HG03521 (cell line): ENCODE measurements around the gene SIPA1.
A peak's percentile ranks its signal among the peaks of the same experiment; 100 is the strongest.
"Not testable (repeated sequence)": the region's sequence is repeated elsewhere in the genome, so short reads cannot be mapped to it uniquely, and the experiment has no call there.

Source experiments
- ATAC-seq: cut with Tn5 transposase; IDR thresholded peaks from one replicate; pipeline ENCODE4 v1.9.1; 2021; ENCODE audit warnings: mild to moderate bottlenecking, moderate library complexity; ENCODE audit not compliant: unreplicated experiment

Gene SIPA1

DNA sequence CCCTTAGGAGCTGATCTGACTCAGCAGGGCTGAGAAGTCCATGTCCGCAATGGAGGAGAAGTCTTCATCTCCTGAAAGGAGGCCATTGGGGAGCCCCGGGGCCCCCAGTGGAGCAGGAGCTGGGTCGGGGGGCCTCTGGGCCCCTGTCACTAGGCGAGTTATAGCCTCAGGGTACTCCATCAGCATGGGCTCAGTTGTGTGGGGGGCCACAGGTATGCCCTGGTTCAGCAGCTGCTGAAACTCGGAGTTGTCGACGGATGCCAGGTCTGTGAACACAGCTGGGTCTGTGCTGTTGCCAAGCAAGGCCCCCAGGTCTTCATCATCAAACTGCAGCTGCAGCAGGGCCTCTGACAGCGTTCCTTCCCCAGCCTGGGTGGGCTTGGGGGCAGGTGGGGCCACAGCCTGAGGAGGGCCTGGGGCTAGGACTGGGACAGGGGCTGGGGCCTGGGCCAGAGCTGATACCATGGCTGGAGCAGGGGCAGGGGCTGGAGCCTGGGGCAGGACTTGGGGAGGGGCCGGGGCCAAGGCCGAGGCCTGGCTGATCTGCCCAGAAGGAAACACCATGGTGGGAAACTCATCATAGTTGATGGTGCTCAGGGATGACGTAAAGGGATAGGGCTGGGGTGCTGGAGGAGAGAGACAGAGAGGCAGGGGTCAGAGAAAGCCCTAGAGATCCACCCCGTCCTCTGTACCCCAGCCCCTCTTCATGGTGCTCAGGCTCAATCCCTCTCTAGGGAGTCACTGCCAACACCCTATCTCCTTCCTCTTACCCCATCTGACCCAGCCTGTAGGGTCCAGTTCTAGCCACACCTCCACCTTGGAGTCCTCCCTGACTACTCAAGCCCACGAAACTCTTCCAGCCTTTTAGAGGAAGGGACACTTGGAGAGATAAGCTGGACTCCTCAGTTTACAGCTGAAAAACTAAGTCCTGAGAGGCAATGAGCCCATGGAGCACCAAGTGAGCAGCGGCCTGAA lies 16.8 kb downstream of the SIPA1 start:
- no peak for ATAC-seq

GRCh38 chr11:65655570-65656332 lies 17.9 kb downstream of the SIPA1 start:
- ATAC-seq, result no peak

- ATAC-seq, result no peak
These were observed 19.5 kb downstream of the SIPA1 start for GRCh38 chr11:65657426-65657825.

DNA sequence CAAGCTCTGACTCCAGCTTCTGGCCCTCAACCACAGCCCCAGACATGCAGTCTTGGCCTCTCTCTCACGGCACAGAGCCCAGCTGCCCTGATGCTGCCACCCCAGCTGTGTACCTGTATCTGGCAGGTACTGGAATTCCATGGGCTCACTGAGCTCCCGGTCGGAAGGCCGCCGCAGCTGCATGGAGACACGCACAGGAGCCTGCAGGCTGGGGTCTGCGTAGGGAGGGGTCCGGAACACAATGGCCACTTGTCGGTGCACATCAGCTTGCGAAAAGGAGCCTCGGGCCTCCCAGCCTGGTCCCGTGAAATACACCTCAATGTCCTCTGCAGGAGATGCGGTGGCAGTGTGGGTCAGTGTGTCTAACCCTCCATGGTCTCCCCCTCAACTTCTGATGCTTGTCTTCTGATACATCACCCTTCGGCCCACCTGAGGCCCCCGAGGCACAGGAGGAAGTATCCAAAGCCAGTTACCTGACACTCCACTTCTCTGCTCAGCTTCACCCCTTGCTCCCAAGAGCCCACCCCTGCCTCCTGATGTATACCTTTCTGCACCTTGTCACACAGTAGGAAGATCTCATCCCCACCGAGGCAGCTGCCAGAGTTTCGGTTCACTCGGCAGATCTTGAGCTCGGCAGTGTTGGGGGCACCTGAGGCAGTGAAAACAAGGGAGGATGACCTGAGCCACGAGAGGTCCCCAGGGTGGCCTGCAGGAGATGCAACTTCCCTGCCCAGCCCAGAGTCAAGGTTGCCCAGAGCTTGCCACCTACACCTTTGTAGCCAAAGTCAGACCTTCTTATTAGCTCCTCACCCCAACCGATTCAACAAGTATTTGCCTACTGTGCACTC lies 20.5 kb downstream of the SIPA1 start:
- no peak for ATAC-seq

DNA sequence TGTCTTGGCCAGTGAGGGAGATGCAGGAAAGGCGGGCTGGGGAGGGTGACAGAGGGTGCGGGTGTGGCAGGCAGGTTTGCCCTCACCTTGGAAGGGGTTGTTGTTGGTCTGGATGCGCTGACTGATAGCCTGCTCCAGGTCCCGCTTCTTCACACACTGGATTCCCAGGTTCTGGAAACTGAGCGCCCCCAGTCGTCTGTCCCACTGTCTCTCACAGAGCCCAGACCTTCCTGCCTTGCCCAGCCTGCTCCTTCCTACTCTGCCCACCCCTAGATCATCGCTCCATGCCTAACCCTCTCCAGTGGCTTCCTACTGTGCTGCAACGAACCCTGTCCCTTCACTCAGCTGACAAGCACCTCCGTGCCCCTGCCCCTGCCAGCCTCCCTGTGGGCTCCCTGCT lies 22.1 kb downstream of the SIPA1 start:
- ATAC-seq, result no peak

DNA sequence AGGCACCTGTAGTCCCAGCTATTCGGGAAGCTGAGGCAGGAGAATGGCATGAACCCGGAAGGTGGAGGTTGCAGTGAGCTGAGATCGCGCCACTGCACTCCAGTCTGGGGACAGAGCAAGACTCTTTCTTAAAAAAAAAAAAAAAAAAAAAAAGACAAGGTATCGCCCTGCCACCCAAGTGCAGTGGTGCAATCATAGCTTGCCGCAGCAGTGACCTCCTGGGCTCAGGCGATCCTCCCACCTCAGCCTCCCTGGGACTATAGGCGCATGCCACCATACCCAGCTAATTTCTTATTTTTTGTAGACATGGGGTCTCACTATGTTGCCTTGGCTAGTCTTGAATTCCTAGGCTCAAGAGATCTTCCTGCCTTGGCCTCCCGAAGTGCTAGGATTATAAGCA lies 23.0 kb downstream of the SIPA1 start:
- not testable (repeated sequence) for ATAC-seq

- ATAC-seq, result no peak
These were observed 23.8 kb downstream of the SIPA1 start for GRCh38 chr11:65661599-65662246.

GRCh38 chr11:65662247-65662798 lies 24.4 kb downstream of the SIPA1 start:
- ATAC-seq, result peak; percentile 14

DNA sequence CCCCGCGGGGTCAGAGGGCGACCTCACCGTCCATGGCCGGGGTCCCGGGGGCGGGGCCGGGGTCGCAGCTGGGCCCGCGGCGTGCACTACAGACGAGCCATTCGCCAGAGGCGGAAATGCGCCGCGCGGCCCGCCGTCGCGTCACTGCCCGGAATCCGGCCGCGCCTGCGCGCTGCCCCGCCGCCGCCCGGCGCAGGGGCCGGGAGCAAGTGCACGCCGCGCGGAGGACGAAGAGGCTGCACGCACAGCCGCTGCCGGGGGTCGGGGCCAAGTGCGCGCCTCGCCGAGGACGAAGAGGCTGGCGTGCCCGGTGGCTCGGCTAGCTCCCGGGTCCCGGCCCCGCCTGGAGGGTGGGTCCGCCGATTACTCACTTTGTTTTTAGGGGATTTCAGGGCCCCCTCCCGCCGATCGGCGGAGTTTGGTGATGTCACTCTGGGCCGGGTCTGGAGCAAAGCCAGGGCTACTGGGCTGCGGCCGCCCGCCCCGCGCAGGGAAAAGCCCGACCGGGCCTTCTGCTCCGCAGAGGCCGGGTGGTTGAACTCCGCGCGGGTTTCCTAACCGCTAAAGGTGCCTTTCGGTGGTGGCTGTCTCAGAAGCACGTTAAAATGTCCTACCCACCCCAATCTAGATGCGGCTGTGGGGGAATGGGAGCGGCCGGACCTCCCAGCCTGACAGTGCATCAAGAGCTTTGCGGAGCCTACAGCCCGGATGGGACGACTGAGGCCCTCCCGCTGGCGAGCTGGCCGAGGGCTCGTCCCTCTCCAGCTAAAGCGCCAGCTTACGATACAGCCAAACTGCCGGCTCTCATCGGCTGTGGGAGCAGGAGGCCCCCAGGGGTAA lies 25.1 kb downstream of the SIPA1 start, which contains the start of gene RELA:
Gene RELA (minus strand): TSS at position 118 of the 840 bp plus-strand sequence. CDS start 84 bp downstream, at position 34.
- ATAC-seq, result peak; percentile 79

GRCh38 chr11:65663639-65664200 lies 25.8 kb downstream of the SIPA1 start:
- ATAC-seq, result peak; percentile 11

DNA sequence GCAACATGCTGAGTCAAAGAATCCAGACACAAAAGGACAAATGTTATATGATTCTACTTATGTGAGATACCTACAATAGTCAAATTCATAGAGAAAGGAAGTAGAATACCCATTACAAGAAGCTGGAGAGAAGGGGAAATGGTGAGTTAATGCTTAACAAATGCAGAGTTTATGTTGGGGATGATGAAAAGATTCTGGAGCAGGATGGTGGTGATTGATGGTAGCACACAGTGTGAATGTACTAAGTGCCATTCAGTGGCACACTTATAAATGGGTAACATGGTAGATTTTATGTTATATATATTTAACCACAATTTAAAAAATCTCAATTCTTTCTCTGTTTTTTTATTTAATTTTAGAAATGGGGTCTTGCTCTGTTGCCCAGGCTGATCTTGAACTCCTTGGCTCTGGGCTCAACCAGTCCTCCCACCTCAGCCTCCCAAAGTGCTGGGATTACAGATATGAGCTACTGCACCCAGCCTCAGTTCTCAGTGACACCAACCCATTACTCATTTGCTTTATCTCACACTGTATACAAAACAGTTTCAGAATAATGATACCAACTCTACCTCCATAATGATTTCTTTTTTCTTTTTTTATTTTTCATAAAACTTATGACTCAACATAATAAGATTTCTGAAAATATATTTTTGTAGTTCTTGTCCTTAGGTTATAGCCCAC lies 34.4 kb downstream of the SIPA1 start:
- no peak for ATAC-seq

DNA sequence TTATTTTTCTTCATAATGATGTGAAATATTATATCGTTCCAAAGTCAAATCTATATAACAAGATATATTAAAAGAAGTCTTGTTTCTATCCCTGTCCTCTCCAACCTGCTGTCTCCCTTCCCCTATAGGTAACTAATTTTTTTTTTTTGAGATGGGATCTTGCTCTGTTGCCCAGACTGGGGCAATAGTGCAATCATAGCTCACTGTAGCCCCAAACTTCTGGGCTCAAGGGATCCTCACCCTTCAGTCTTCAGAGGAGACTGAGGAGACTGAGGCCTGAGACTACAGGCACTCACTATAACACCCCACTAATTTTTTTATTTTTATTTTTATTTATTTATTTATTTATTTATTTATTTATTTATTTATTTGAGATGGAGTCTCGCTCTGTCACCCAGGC lies 35.1 kb downstream of the SIPA1 start:
- ATAC-seq, result no peak

- no peak for ATAC-seq
These were observed 42.4 kb downstream of the SIPA1 start for GRCh38 chr11:65680192-65680743.

DNA sequence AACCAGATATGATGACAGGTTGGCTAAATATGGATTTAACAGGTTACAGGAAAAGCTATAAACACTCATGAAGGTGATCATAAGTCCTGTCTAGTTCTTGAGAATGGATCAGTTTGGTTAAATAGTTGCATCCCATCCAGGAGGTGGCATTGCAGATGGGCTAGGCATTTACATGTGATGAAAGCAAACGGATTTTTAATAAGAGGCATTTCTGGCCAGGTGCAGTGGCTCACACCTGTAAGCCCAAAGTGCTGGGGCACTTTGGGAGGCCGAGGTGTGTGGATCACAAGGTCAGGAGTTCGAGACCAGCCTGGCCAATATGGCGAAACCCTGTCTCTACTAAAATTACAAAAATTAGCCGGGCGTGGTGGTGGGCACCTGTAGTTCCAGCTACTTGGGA lies 45.6 kb downstream of the SIPA1 start:
- ATAC-seq, result not testable (repeated sequence)

DNA sequence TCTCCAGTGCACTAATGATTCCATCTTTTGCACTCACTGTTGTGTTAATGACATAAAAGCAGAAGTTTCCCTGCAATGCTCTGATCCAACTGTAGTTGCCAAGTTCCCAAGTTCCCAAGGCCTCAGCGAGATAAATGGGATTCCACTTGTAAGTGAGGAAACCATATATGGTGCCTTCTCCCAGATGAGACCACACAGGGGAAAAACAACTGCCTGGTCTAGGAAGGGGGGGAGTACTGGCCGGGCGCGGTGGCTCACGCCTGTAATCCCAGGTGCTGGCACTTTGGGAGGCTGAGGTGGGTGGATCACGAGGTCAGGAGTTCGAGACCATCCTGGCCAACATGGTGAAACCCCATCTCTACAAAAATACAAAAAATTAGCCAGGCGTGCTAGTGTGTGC lies 48.1 kb downstream of the SIPA1 start:
- ATAC-seq, result no peak

DNA sequence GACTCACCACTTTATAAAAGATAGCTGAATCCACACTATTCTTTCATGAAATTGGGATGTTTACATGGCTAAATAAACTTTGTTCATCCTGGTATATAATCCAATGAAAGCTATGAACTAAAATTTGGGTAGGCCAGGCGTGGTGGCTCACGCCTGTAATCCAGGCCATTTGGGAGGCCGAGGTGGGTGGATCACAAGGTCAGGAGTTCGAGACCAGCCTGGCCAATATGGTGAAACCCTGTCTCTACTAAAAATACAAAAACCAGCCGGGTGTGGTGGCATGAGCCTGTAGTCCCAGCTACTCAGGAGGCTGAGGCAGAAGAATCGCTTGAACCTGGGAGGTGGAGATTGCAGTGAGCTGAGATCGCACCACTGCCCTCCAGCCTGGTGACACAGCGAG lies 53.9 kb downstream of the SIPA1 start:
- ATAC-seq, result not testable (repeated sequence)

DNA sequence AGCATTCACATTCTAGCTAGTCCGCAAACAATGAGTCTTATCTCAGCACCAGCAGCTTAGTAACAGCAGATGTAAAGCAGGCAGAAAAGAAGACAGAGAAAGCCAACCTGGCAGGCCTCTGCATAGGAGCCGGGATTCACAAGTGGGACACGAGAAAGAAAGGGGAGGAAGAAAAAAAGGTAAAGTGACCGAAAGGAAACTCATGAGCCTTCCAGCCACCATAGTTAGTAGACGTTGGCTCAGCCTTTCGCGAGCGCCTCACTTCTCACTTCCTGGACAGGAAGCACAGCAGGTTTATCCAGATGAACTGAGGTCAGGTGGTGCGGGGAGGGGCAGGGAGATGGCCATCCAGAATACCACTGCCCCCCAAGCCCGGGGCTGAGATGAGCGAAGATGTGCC lies 54.5 kb downstream of the SIPA1 start:
- ATAC-seq, result no peak
